Muscle layer of colon (tissue), 2 donors: ENCODE data around the gene ZNF800.
"Not testable (repeated sequence)": the region's sequence is repeated elsewhere in the genome, so short reads cannot be mapped to it uniquely, and the experiment has no call there.

Source experiments
- H3K27ac ChIP-seq: one replicate; pipeline ENCODE4 v1.7.0; 2013; ENCODE audit warnings: low read depth, mild to moderate bottlenecking, low read length, moderate library complexity
- H3K27me3 ChIP-seq, 2 donors: one replicate each; pipeline ENCODE4 v1.7.0; 2013; ENCODE audit warnings: low read length in 2 of 2, mild to moderate bottlenecking in 2 of 2; ENCODE audit not compliant: insufficient read depth in 2 of 2, control insufficient read depth in 1 of 2
- H3K36me3 ChIP-seq: one replicate; pipeline ENCODE4 v1.7.0; 2013; ENCODE audit warnings: mild to moderate bottlenecking, low read length; ENCODE audit not compliant: insufficient read depth
- H3K4me1 ChIP-seq: one replicate; pipeline ENCODE4 v1.7.0; 2013; ENCODE audit warnings: mild to moderate bottlenecking, low read length; ENCODE audit not compliant: insufficient read depth
- H3K4me3 ChIP-seq, 2 donors: one replicate each; pipeline ENCODE4 v1.7.0; 2013; ENCODE audit warnings: low read length in 2 of 2, low read depth in 1 of 2, mild to moderate bottlenecking in 1 of 2, moderate library complexity in 1 of 2
- H3K9ac ChIP-seq: one replicate; pipeline ENCODE4 v1.7.0; 2013; ENCODE audit warnings: low read length
- H3K9me3 ChIP-seq: one replicate; pipeline ENCODE4 v1.7.0; 2013; ENCODE audit warnings: mild to moderate bottlenecking, low read length
- donor health status: abdominal sarcoma.
- donor health status: Adenocarcinoma of cecum.

ZNF800 gene, protein sequence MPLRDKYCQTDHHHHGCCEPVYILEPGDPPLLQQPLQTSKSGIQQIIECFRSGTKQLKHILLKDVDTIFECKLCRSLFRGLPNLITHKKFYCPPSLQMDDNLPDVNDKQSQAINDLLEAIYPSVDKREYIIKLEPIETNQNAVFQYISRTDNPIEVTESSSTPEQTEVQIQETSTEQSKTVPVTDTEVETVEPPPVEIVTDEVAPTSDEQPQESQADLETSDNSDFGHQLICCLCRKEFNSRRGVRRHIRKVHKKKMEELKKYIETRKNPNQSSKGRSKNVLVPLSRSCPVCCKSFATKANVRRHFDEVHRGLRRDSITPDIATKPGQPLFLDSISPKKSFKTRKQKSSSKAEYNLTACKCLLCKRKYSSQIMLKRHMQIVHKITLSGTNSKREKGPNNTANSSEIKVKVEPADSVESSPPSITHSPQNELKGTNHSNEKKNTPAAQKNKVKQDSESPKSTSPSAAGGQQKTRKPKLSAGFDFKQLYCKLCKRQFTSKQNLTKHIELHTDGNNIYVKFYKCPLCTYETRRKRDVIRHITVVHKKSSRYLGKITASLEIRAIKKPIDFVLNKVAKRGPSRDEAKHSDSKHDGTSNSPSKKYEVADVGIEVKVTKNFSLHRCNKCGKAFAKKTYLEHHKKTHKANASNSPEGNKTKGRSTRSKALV

DNA sequence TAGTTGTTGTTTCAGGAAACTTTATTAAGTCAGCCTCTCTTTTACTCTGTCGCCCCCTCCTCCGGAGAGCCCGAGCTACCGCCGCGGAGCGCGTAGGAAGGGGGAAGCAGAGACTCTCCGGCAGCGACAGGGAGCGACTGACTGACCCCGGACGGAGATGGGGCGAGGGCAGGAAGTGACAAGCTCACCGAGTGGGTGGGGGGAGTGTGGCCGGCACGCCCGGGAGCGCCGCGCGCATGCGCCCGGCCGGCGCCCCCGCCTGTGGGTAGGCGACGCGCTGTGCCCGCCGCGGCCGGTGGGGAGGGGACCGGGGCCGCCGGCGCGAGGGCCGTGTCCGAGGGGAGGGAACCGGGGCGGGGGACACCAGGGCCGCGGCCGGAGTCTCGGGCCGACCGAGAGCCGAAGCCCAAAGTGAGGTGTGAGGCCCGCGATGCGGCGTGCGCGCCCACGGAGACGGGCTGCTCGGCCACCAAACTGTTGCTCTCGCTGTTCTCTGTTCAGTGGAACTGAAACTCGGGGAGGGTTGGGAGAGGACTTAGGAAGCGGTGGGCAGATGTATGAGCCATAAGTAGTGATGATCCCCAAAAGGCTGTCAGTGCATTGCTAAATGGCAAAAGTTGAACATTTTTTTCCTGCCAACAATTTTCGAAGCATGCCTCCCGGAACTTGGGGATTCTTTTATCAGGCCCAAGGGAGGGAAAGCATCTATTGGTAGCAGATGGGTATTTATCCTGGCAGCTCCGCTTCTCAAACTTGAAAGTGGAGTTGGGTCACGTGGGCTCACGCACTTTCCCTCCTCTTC, at the start of gene ZNF800:
Gene ZNF800, minus strand, starts transcription at position 143 of the 802 bp plus-strand sequence. CDS start 1,151 bp downstream, outside the sequence.
- peaks cover 5% of the 10 kb centered on the region for H3K4me1 ChIP-seq
- peak within 1 kb of the TSS; percentile 82 to 83 for H3K4me3 ChIP-seq
- peak within 1 kb of the TSS; percentile 80 for H3K9ac ChIP-seq
- no peaks in the 10 kb centered on the region for H3K27me3 ChIP-seq
- H3K9me3 ChIP-seq = no peaks in the 10 kb centered on the region
- peak within 1 kb of the TSS; percentile 91 for H3K27ac ChIP-seq
- H3K36me3 ChIP-seq = no peaks in the 10 kb centered on the region

DNA sequence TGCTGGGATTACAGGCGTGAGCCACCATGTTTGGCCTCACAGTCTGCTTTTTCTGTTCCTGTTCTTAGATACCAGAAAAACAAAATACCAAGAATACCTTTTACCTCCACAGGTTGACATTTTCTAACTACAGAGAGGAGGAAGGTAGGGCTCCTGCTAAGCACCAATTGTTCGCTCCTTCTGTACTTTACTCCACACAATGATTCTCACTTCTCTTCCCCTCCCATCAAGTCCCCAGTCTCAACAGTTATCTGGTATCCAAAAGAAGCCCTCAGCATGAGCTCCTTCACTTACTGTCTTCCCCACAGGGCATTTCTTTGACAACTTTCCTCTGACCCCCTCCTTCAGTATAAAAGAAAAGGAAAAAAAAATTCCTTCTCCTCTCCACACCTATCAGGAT, 47.7 kb upstream of the ZNF800 start:
- Histone ChIP-seq H3K27me3 (no peaks in the 10 kb centered on the region), H3K36me3 (no peaks in the 10 kb centered on the region), H3K4me3 (no peak overlapping the region), H3K9me3 (no peaks in the 10 kb centered on the region), H3K9ac (no peak overlapping the region), H3K4me1 (no peaks in the 10 kb centered on the region), H3K27ac (no peak overlapping the region)

DNA sequence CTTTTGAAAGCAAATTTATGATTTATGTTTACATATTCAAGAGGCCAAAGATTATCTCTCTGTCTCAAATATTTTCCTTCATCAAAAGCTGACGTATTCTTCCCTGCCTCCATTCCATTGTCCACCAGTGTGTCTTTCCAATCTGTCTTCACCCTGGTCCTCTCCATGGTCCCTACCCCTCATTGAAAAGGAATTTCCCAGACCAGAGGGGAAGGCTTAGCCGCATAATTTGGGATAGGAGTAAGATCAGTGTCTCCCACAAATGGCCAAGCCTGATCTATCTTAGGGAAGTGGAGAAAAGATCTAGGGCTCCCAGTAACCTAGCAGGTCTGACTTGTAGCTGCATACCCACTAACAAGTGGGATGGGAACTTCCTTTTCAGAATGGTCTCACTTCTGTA, 46.3 kb upstream of the ZNF800 start:
- no peaks in the 10 kb centered on the region for H3K4me1 ChIP-seq
- H3K36me3 ChIP-seq = no peaks in the 10 kb centered on the region
- no peaks in the 10 kb centered on the region for H3K27me3 ChIP-seq
- H3K9ac ChIP-seq = no peak overlapping the region
- no peak overlapping the region for H3K4me3 ChIP-seq
- H3K9me3 ChIP-seq = no peaks in the 10 kb centered on the region
- no peak overlapping the region for H3K27ac ChIP-seq

DNA sequence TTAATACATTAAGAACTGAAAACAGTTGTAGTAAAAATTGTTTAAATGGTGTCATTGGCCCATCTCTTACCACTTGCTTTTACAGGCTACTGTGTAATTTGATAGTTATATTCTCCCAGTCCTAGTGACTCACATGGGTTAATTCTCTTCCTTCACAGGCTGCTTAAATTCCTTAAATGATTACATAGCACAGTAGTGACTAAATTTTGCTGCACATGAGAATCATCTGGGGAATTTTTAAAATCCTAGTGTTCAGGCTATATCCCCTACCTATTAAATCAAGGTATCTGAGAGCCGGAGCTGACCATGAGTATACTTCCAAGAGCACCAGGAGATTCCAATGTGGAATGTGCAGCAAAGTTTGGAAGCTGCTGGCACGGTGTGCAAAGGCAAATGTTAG, 45.3 kb upstream of the ZNF800 start:
- Histone ChIP-seq H3K9me3 (no peaks in the 10 kb centered on the region), H3K27me3 (no peaks in the 10 kb centered on the region), H3K27ac (no peak overlapping the region), H3K4me1 (no peaks in the 10 kb centered on the region), H3K4me3 (no peak overlapping the region), H3K36me3 (no peaks in the 10 kb centered on the region), H3K9ac (no peak overlapping the region)

DNA sequence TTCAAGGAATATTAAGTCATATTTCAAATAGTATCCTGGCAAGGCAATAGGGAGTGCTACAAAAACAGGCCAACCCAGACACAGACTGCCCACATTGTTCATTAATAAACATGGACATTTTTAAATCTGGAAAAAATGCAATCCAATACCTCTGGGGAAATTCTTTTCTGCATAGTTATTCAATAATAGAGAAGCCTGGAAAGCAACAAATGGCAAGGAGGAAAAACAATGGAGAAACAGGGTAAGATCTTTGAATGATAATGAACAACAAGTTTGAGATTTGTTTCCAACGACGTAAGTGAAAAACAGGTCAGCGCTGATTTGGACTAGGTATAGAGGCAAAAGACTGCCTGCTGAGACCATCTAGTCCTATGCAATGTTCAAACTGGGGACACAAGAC, 44.7 kb upstream of the ZNF800 start:
- Histone ChIP-seq H3K36me3 (no peaks in the 10 kb centered on the region), H3K9me3 (no peaks in the 10 kb centered on the region), H3K9ac (no peak overlapping the region), H3K27me3 (no peaks in the 10 kb centered on the region), H3K27ac (no peak overlapping the region), H3K4me1 (no peaks in the 10 kb centered on the region), H3K4me3 (no peak overlapping the region)

DNA sequence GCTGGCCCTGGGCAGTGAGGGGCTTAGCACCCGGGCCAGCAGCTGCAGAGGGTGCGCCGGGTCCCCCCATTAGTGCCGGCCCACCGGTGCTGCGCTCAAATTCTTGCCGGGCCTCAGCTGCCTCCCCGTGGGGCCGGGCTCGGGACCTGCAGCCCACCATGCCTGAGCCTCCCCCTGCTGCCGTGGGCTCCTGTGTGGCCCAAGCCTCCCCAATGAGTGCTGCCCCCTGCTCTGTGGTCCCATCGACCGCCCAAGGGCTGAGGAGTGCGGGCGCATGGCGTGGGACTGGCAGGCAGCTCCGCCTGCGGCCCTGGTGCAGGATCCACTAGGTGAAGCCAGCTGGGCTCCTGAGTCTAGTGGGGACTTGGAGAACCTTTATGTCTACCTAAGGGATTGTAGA, 36.8 kb upstream of the ZNF800 start:
- H3K27ac ChIP-seq, H3K9me3 ChIP-seq, H3K4me3 ChIP-seq, H3K36me3 ChIP-seq, H3K9ac ChIP-seq, H3K27me3 ChIP-seq, H3K4me1 ChIP-seq: not testable (repeated sequence)

DNA sequence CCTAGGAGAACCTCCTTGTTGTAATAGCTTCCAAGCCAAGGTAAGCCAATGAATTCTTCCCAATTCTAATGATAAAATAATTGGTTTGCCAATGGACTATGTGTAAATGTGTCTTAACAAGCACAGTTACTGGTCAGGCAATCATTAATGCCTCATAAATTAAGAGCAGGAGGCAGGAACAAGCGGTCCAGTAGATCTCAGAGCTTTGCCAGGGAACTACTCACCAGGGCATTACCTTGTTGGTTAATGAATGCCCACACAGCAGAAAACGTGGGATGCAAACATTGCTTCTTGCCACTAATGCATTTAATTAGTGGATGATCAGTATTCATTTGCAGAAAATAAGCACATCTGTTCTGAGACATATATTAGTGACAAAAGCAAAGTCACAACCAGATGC, 26.7 kb upstream of the ZNF800 start:
- no peaks in the 10 kb centered on the region for H3K36me3 ChIP-seq
- no peak overlapping the region for H3K9ac ChIP-seq
- H3K27ac ChIP-seq = no peak overlapping the region
- H3K4me1 ChIP-seq = no peaks in the 10 kb centered on the region
- H3K9me3 ChIP-seq = no peaks in the 10 kb centered on the region
- H3K4me3 ChIP-seq = no peak overlapping the region
- H3K27me3 ChIP-seq = no peaks in the 10 kb centered on the region

DNA sequence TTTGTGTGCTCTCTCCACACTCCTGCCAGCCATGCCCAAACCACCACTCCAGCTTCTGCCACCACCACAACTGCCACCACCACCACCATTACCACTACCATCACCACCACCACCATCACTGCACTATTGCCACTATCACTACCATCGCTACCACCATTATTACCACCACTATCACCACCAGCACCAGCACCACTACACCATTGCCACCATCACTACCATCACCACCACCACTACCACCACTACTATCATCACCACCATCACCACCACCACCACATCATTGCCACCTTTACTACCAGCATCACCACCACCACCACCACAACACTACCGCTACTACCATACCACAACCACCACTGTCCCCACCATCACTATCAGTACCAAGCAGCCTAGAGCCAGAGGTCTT, 26.0 kb upstream of the ZNF800 start:
- Histone ChIP-seq H3K4me3 (no peak overlapping the region), H3K4me1 (no peaks in the 10 kb centered on the region), H3K9ac (no peak overlapping the region), H3K27me3 (no peaks in the 10 kb centered on the region), H3K27ac (no peak overlapping the region), H3K36me3 (no peaks in the 10 kb centered on the region), H3K9me3 (no peaks in the 10 kb centered on the region)

DNA sequence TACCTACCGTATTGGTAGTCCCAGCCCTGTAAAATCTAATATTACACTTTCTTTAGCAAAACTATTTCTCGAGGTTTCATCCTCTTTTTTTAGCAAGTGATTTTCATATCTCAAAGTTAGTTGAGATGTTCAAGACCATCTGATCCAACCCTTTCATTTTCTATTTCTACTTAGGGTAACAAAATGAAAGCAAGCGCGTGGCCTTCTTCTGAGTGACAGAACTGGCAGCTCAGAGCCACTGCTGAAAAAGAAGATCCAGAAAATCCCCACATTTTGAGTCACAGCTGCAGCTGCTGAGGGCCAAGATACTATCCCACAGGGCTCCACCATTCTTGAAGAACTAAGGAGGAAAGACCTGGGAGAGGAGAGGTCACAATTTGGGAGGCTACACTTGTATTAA, 24.8 kb upstream of the ZNF800 start:
- Histone ChIP-seq H3K4me3 (no peak overlapping the region), H3K36me3 (no peaks in the 10 kb centered on the region), H3K4me1 (no peaks in the 10 kb centered on the region), H3K27ac (no peak overlapping the region), H3K27me3 (no peaks in the 10 kb centered on the region), H3K9me3 (no peaks in the 10 kb centered on the region), H3K9ac (no peak overlapping the region)

DNA sequence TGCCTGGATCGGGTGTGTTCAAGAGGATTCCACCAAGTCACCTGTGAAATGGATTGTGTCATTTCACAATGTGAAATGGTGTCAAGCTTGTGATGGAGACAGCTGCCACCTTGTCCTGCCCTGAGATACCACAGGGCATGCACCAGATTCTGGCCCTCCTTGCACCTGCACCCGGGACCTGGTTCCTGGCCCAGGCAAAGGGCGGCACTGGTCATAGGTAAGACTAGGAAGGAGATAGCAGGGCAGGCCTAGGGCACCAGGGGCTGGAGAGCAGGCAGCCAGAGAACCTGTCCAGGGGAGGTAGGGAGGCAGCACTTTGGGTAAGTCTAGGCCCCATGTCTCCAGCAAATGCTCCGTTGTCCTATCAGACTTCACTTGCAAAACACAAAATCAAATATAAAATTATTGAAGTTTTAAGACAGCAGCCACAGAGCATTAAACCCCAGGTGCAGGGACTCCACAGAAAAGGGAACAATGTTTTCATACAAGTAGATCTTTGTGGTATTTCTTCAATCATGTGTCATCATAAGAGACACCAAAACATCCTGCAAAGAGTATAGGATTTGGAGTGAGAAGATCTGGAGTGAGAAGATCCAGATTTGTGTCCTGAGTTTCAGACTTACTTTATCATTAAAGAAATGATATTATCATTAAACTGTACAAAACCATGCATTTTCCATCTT, 22.7 kb upstream of the ZNF800 start:
- Histone ChIP-seq H3K9me3 (no peaks in the 10 kb centered on the region), H3K9ac (no peak overlapping the region), H3K27ac (no peak overlapping the region), H3K4me1 (no peaks in the 10 kb centered on the region), H3K27me3 (no peaks in the 10 kb centered on the region), H3K36me3 (no peaks in the 10 kb centered on the region), H3K4me3 (no peak overlapping the region)

DNA sequence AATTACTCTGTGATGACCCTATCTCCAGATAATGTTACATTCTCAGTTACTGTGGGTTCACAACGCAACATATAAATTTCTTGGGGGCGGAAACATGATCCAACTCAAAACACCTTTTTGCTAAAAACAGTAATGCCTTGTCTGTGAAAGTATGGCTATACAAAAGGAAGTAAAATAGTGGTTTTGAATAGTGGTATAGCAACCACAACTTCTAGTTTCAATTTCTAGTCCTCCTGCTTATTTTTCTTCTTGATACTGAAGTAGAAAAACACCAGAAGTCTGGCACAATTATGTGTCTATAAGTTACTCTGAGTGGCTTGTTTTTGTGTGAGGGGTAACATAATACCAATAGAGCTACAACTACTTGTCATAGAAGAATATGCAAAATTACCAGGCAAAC, 21.5 kb upstream of the ZNF800 start:
- Histone ChIP-seq H3K27me3 (no peaks in the 10 kb centered on the region), H3K9me3 (no peaks in the 10 kb centered on the region), H3K27ac (no peak overlapping the region), H3K9ac (no peak overlapping the region), H3K4me3 (no peak overlapping the region), H3K36me3 (no peaks in the 10 kb centered on the region), H3K4me1 (no peaks in the 10 kb centered on the region)
